SH-SY5Y (cell line): ENCODE data around the gene RPS15.

ENCODE experiments used
- GATA2 ChIP-seq: IDR thresholded peaks from 2 replicates; pipeline ENCODE4 v1.6.1; 2011; ENCODE audit warnings: mild to moderate bottlenecking, low read depth, low read length
- GATA3 ChIP-seq: IDR thresholded peaks from 2 replicates; pipeline ENCODE4 v1.6.1; 2011; ENCODE audit warnings: low read depth, mild to moderate bottlenecking, low read length, moderate library complexity

GRCh38 chr19:1452802-1453524, 14.8 kb downstream of the RPS15 start:
- no peak for TF ChIP-seq GATA2
- no peak for TF ChIP-seq GATA3
